Measurements from ENCODE around the gene NRG4. TPM values are rescaled to one million over a fixed set of nuclear protein-coding genes. Genes with fewer than 3 reads are reported as not detected.

Gene NRG4
- total RNA-seq, 1 donor from 2014 or later: 0.18 TPM

GRCh38 chr15:75903331-75904239, 108.6 kb downstream of the NRG4 start, which contains the start of gene FBXO22:
TSS of gene FBXO22 (plus strand) at chr15:75903878. CDS start at chr15:75903964, 86 bp downstream.
- no peak for FAIRE-seq
- H3K4me3 Mint-ChIP-seq (ENCODE audit: unreplicated experiment): peak within 1 kb of the TSS; percentile 99
- H3K27ac Mint-ChIP-seq (ENCODE audit: unreplicated experiment): peak within 1 kb of the TSS; percentile 98
- H3K9me3 Mint-ChIP-seq (ENCODE audit: unreplicated experiment): no peaks in the 10 kb centered on the region
- peaks cover 15% of the 10 kb centered on the region for H3K36me3 Mint-ChIP-seq (ENCODE audit: low read depth, unreplicated experiment)
- no peaks in the 10 kb centered on the region for H3K27me3 Mint-ChIP-seq (ENCODE audit: low read depth, unreplicated experiment)
- peaks cover 25% of the 10 kb centered on the region for H4K20me1 ChIP-seq (ENCODE audit: insufficient read depth, low read length)
- DNase-seq (ENCODE audit: low read depth): peak; percentile 83
- peaks cover 8% of the 10 kb centered on the region for H3K36me3 ChIP-seq (ENCODE audit: insufficient read depth, low read length)
- peak within 1 kb of the TSS; percentile 79 for H3K27ac ChIP-seq (ENCODE audit: low read depth, low read length)
- peaks cover 48% of the 10 kb centered on the region for H3K79me2 ChIP-seq (ENCODE audit: insufficient read depth, low read length)
- TF ChIP-seq CTCF (IDR thresholded peaks at IDR 0.05; ENCODE audit: insufficient read depth, low read depth, low read length): no peak
- TF ChIP-seq EZH2 (IDR thresholded peaks at IDR 0.05; ENCODE audit: insufficient read depth, low read length): no peak
- no peaks in the 10 kb centered on the region for H3K9me3 ChIP-seq (ENCODE audit: insufficient read depth, low read depth, low read length)
- peaks cover 32% of the 10 kb centered on the region for H3K4me1 Mint-ChIP-seq (ENCODE audit: low read depth, unreplicated experiment)
- peaks cover 13% of the 10 kb centered on the region for H3K4me1 ChIP-seq (ENCODE audit: insufficient read depth, low read length)
- peak within 1 kb of the TSS; percentile 80 for H2AFZ ChIP-seq (ENCODE audit: low read depth, low read length)
- peak within 1 kb of the TSS; percentile 92 for H3K9ac ChIP-seq (ENCODE audit: low read length)
- no peaks in the 10 kb centered on the region for H3K27me3 ChIP-seq (ENCODE audit: insufficient read depth, low read length)
- H3K4me2 ChIP-seq (ENCODE audit: low read length): peak within 1 kb of the TSS; percentile 99
- peak within 1 kb of the TSS; percentile 97 for H3K4me3 ChIP-seq (ENCODE audit: insufficient read depth, low read depth, low read length)

- Histone ChIP-seq H3K36me3 (ENCODE audit: insufficient read depth, low read length) (peaks cover 11% of the 10 kb centered on the region), H3K4me2 (ENCODE audit: low read length) (no peak overlapping the region), H3K27me3 (ENCODE audit: insufficient read depth, low read length) (no peaks in the 10 kb centered on the region), H3K4me1 (ENCODE audit: insufficient read depth, low read length) (peaks cover 13% of the 10 kb centered on the region), H2AFZ (ENCODE audit: low read depth, low read length) (no peak overlapping the region), H3K9me3 (ENCODE audit: insufficient read depth, low read depth, low read length) (no peaks in the 10 kb centered on the region), H4K20me1 (ENCODE audit: insufficient read depth, low read length) (peaks cover 16% of the 10 kb centered on the region), H3K4me3 (ENCODE audit: insufficient read depth, low read depth, low read length) (no peak overlapping the region), H3K27ac (ENCODE audit: low read depth, low read length) (no peak overlapping the region), H3K9ac (ENCODE audit: low read length) (no peak overlapping the region), H3K79me2 (ENCODE audit: insufficient read depth, low read length) (peaks cover 33% of the 10 kb centered on the region)
- Mint-ChIP-seq H3K27ac (ENCODE audit: unreplicated experiment) (peak overlapping the region; percentile 76), H3K4me3 (ENCODE audit: unreplicated experiment) (peak overlapping the region; percentile 52), H3K4me1 (ENCODE audit: low read depth, unreplicated experiment) (peaks cover 30% of the 10 kb centered on the region), H3K36me3 (ENCODE audit: low read depth, unreplicated experiment) (peaks cover 11% of the 10 kb centered on the region), H3K9me3 (ENCODE audit: unreplicated experiment) (no peaks in the 10 kb centered on the region), H3K27me3 (ENCODE audit: low read depth, unreplicated experiment) (no peaks in the 10 kb centered on the region)
- no peak for TF ChIP-seq CTCF (IDR thresholded peaks at IDR 0.05; ENCODE audit: insufficient read depth, low read depth, low read length)
- TF ChIP-seq EZH2 (IDR thresholded peaks at IDR 0.05; ENCODE audit: insufficient read depth, low read length): no peak
- FAIRE-seq (no peak), DNase-seq (ENCODE audit: low read depth) (no peak)
These were observed 110.1 kb downstream of the NRG4 start for GRCh38 chr15:75902129-75902557.
